Skeletal muscle tissue (tissue), 4 donors: ENCODE results near the gene MAD1L1. TPM values are rescaled to one million over a fixed set of nuclear protein-coding genes. Genes with fewer than 3 reads are reported as not detected.
"Not testable (repeated sequence)": the region's sequence is repeated elsewhere in the genome, so short reads cannot be mapped to it uniquely, and the experiment has no call there.

Source experiments
- H3K27ac ChIP-seq: one replicate; pipeline ENCODE4 v1.7.0; 2013; ENCODE audit warnings: mild to moderate bottlenecking, low read depth, low read length, inconsistent platforms
- H3K27me3 ChIP-seq, 3 donors: one replicate each; pipeline ENCODE4 v1.7.0; 2013; ENCODE audit warnings: low read length in 3 of 3; ENCODE audit not compliant: control insufficient read depth in 3 of 3, insufficient read depth in 3 of 3
- H3K36me3 ChIP-seq, 3 donors: one replicate each; pipeline ENCODE4 v1.7.0; 2013; ENCODE audit warnings: low read length in 3 of 3; ENCODE audit not compliant: control insufficient read depth in 3 of 3, insufficient read depth in 3 of 3
- H3K4me1 ChIP-seq, 3 donors: one replicate each; pipeline ENCODE4 v1.7.0; 2013; ENCODE audit warnings: low read length in 3 of 3, mild to moderate bottlenecking in 3 of 3; ENCODE audit not compliant: control insufficient read depth in 3 of 3, insufficient read depth in 3 of 3
- H3K4me3 ChIP-seq, 3 donors: one replicate each; pipeline ENCODE4 v1.7.0; 2013; ENCODE audit warnings: low read length in 3 of 3
- H3K9ac ChIP-seq, 3 donors: one replicate each; pipeline ENCODE4 v1.7.0; 2013; ENCODE audit warnings: low read length in 3 of 3, mild to moderate bottlenecking in 3 of 3, moderate library complexity in 2 of 3, low read depth in 1 of 3
- H3K9me3 ChIP-seq, 3 donors: one replicate each; pipeline ENCODE4 v1.7.0; 2013; ENCODE audit warnings: low read length in 3 of 3; ENCODE audit not compliant: control insufficient read depth in 3 of 3
- total RNA-seq: library from RNA; depleted of rRNA; stranded (reverse); fragments of >200 nt; gene quantifications from one replicate; pipeline ENCODE4 v1.2.3, GENCODE V29; 2014
- donor health status: Osteomylitis.

Gene MAD1L1
- total RNA-seq, 1 donor from 2014 or later, result 42.3 TPM

- H3K27me3 ChIP-seq, result no peaks in the 10 kb centered on the region
- no peaks in the 10 kb centered on the region for H3K36me3 ChIP-seq
- no peak overlapping the region for H3K9ac ChIP-seq
- peaks cover 6 to 8% (median 8%) of the 10 kb centered on the region in 3 donors for H3K4me1 ChIP-seq
- H3K9me3 ChIP-seq, result no peaks in the 10 kb centered on the region
- H3K4me3 ChIP-seq, result no peak overlapping the region
- no peak overlapping the region for H3K27ac ChIP-seq
These were observed 409.2 kb downstream of the MAD1L1 start for GRCh38 chr7:1823376-1824150.

- Histone ChIP-seq H3K4me1 (peaks cover 9 to 21% (median 15%) of the 10 kb centered on the region in 3 donors), H3K27me3 (no peaks in the 10 kb centered on the region), H3K36me3 (peaks cover 0 to 2% (median 0%) of the 10 kb centered on the region in 3 donors), H3K27ac (no peak overlapping the region), H3K4me3 (no peak overlapping the region), H3K9me3 (no peaks in the 10 kb centered on the region), H3K9ac (peak overlapping the region in 1 of 3 donors; percentile 14)
These were observed 413.4 kb downstream of the MAD1L1 start for GRCh38 chr7:1819259-1819841.

GRCh38 chr7:1818575-1819258 lies 414.0 kb downstream of the MAD1L1 start:
- peaks cover 0 to 2% (median 0%) of the 10 kb centered on the region in 3 donors for H3K36me3 ChIP-seq
- peak overlapping the region in 1 of 3 donors; percentile 13 for H3K4me3 ChIP-seq
- peak overlapping the region in 1 of 3 donors; percentile 14 for H3K9ac ChIP-seq
- H3K9me3 ChIP-seq, result no peaks in the 10 kb centered on the region
- peaks cover 9 to 21% (median 15%) of the 10 kb centered on the region in 3 donors for H3K4me1 ChIP-seq
- no peaks in the 10 kb centered on the region for H3K27me3 ChIP-seq
- no peak overlapping the region for H3K27ac ChIP-seq

- Histone ChIP-seq H3K9me3 (no peaks in the 10 kb centered on the region), H3K4me1 (peaks cover 9 to 22% (median 15%) of the 10 kb centered on the region in 3 donors), H3K4me3 (no peak overlapping the region), H3K27me3 (no peaks in the 10 kb centered on the region), H3K9ac (no peak overlapping the region), H3K27ac (no peak overlapping the region), H3K36me3 (peaks cover 0 to 2% (median 0%) of the 10 kb centered on the region in 3 donors)
These were observed 415.6 kb downstream of the MAD1L1 start for GRCh38 chr7:1817061-1817712.

GRCh38 chr7:1816451-1816850 lies 416.3 kb downstream of the MAD1L1 start:
- not testable (repeated sequence) for H3K27me3 ChIP-seq
- H3K4me1 ChIP-seq, result peaks cover 15 to 29% (median 16%) of the 10 kb centered on the region in 3 donors

GRCh38 chr7:1815551-1816281 lies 417.0 kb downstream of the MAD1L1 start:
- H3K9ac ChIP-seq, H3K4me3 ChIP-seq, H3K27me3 ChIP-seq, H3K9me3 ChIP-seq, H3K27ac ChIP-seq, H3K36me3 ChIP-seq: not testable (repeated sequence)
- peaks cover 15 to 33% (median 16%) of the 10 kb centered on the region in 3 donors for H3K4me1 ChIP-seq

More at GRCh38 chr7:1816451-1816850, 416.3 kb downstream of the MAD1L1 start:
- not testable (repeated sequence) for H3K9me3 ChIP-seq, H3K4me3 ChIP-seq, H3K9ac ChIP-seq, H3K27ac ChIP-seq, H3K36me3 ChIP-seq

- Histone ChIP-seq H3K4me3 (no peak overlapping the region), H3K36me3 (peaks cover 0 to 2% (median 0%) of the 10 kb centered on the region in 3 donors), H3K4me1 (peaks cover 15 to 33% (median 16%) of the 10 kb centered on the region in 3 donors), H3K27ac (no peak overlapping the region), H3K27me3 (peaks cover 0 to 8% (median 1%) of the 10 kb centered on the region in 3 donors), H3K9me3 (no peaks in the 10 kb centered on the region), H3K9ac (no peak overlapping the region)
These were observed 417.7 kb downstream of the MAD1L1 start for GRCh38 chr7:1815051-1815481.

- Histone ChIP-seq H3K9ac (no peak overlapping the region), H3K27ac (no peak overlapping the region), H3K4me3 (no peak overlapping the region), H3K36me3 (peaks cover 0 to 2% (median 0%) of the 10 kb centered on the region in 3 donors), H3K27me3 (peaks cover 0 to 12% (median 8%) of the 10 kb centered on the region in 3 donors), H3K9me3 (no peaks in the 10 kb centered on the region), H3K4me1 (peaks cover 14 to 31% (median 16%) of the 10 kb centered on the region in 3 donors)
These were observed 418.5 kb downstream of the MAD1L1 start for GRCh38 chr7:1814089-1814811.
